HepG2 (cell line): ENCODE measurements around the gene KCNE2. TPM values are rescaled to one million over a fixed set of nuclear protein-coding genes. Genes with fewer than 3 reads are reported as not detected.

Experiments
- CHCHD3 ChIP-seq: sonication (generic); formaldehyde crosslinking; IDR thresholded peaks from 2 replicates; pipeline ENCODE4 v1.8.0; 2022; ENCODE audit warnings: mild to moderate bottlenecking, missing genetic modification reagents, moderate library complexity
- EP300 ChIP-seq, 3 experiments: sonication (generic) in 1 of 3; formaldehyde crosslinking in 1 of 3; IDR thresholded peaks; 2 replicates each; pipeline versions ENCODE4 v1.5.1 to v1.6.1; 2011 to 2020; ENCODE audit warnings: low read depth in 2 of 3, low read length in 2 of 3, borderline replicate concordance in 1 of 3, improper control_type of control experiment in 1 of 3, mild to moderate bottlenecking in 1 of 3, missing genetic modification reagents in 1 of 3, moderate library complexity in 1 of 3
- HNRNPK ChIP-seq: fragments of 200-400 bp; formaldehyde crosslinking; IDR thresholded peaks from 2 replicates; pipeline ENCODE4 v1.6.1; 2018; ENCODE audit warnings: low read length, low read depth, moderate library complexity, mild to moderate bottlenecking; ENCODE audit not compliant: poor library complexity, severe bottlenecking
- NR2C2 ChIP-seq: sonication (generic); formaldehyde crosslinking; IDR thresholded peaks from 2 replicates; pipeline ENCODE4 v1.4.0; 2020; ENCODE audit warnings: missing genetic modification reagents, mild to moderate bottlenecking, moderate library complexity, borderline replicate concordance
- POGZ ChIP-seq: sonication (generic); formaldehyde crosslinking; IDR thresholded peaks from 2 replicates; pipeline ENCODE4 v1.4.0; 2020; ENCODE audit warnings: mild to moderate bottlenecking, missing genetic modification reagents
- SATB2 ChIP-seq: sonication (generic); formaldehyde crosslinking; IDR thresholded peaks from 2 replicates; pipeline ENCODE4 v1.5.0; 2020; ENCODE audit warnings: missing genetic modification reagents
- THAP7 ChIP-seq: sonication (generic); formaldehyde crosslinking; IDR thresholded peaks from 2 replicates; pipeline ENCODE4 v1.8.1; 2023; ENCODE audit warnings: mild to moderate bottlenecking, missing genetic modification reagents
- ZBTB42 ChIP-seq: sonication (generic); formaldehyde crosslinking; IDR thresholded peaks from 2 replicates; pipeline ENCODE4 v1.5.0; 2020; ENCODE audit warnings: mild to moderate bottlenecking, missing genetic modification reagents
- ZFP36L1 ChIP-seq: sonication (generic); formaldehyde crosslinking; IDR thresholded peaks from 2 replicates; pipeline ENCODE4 v1.8.0; 2022; ENCODE audit warnings: mild to moderate bottlenecking, missing genetic modification reagents, moderate library complexity
- ZHX2 ChIP-seq, 2 experiments: sonication (generic) in 1 of 2; formaldehyde crosslinking in 1 of 2; IDR thresholded peaks; 2 replicates each; pipeline versions ENCODE4 v1.6.1 to v1.9.0; 2014 to 2022; ENCODE audit warnings: antibody characterized with exemption in 1 of 2, borderline replicate concordance in 1 of 2, inconsistent platforms in 1 of 2, low read depth in 1 of 2, missing genetic modification reagents in 1 of 2
- ZNF205 ChIP-seq: IDR thresholded peaks from 2 replicates; pipeline ENCODE4 v1.6.1; 2018; ENCODE audit warnings: missing biosample characterization, missing genetic modification reagents
- ZNF256 ChIP-seq: sonication (generic); formaldehyde crosslinking; conservative IDR thresholded peaks from 2 replicates; pipeline ENCODE4 v1.4.0; 2020; ENCODE audit warnings: missing genetic modification reagents
- ZNF484 ChIP-seq: sonication (generic); formaldehyde crosslinking; IDR thresholded peaks from 2 replicates; pipeline ENCODE4 v1.5.1; 2020; ENCODE audit warnings: mild to moderate bottlenecking, low read depth, missing genetic modification reagents, borderline replicate concordance
- ZNF558 ChIP-seq: sonication (generic); formaldehyde crosslinking; IDR thresholded peaks from 2 replicates; pipeline ENCODE4 v1.9.0; 2022; ENCODE audit warnings: mild to moderate bottlenecking, missing genetic modification reagents, borderline replicate concordance
- ZNF691 ChIP-seq: sonication (generic); formaldehyde crosslinking; IDR thresholded peaks from 2 replicates; pipeline ENCODE4 v1.4.0; 2020; ENCODE audit warnings: missing genetic modification reagents, low read depth, mild to moderate bottlenecking, borderline replicate concordance
- polyA plus RNA-seq, 8 experiments: library from polyadenylated mRNA; depleted of rRNA in 3 of 8; stranded (reverse) in 7 of 8; unstranded in 1 of 8; fragments of >200 nt; fragmentation: Illumina TruSeq in 4 of 8; extraction: Trizol in 4 of 8; gene quantifications; 2 replicates each; pipeline versions ENCODE4 v1.2.1 to v1.2.3, GENCODE V29; 2011 to 2016; ENCODE audit warnings: low read depth in 4 of 8, missing spikeins in 1 of 8, mixed read lengths in 1 of 8; ENCODE audit not compliant: insufficient read depth in 1 of 8
- total RNA-seq, 5 experiments: library from RNA; depleted of rRNA; stranded (reverse); fragments of >200 nt; fragmentation: Illumina TruSeq; extraction: Trizol; gene quantifications; 2 replicates each; pipeline ENCODE4 v1.2.3, GENCODE V29; 2016; ENCODE audit warnings: low read depth in 1 of 5
- TF ChIP-seq, protein P1 (sequence below): sonication (generic); formaldehyde crosslinking; IDR thresholded peaks from 2 replicates; pipeline ENCODE4 v1.4.0; 2020; ENCODE audit warnings: mild to moderate bottlenecking, missing genetic modification reagents
- TF ChIP-seq, protein P2 (sequence below): sonication (generic); formaldehyde crosslinking; conservative IDR thresholded peaks from 2 replicates; pipeline ENCODE4 v1.4.0; 2020; ENCODE audit warnings: missing genetic modification reagents

The KCNE2 gene
- total and polyA plus RNA-seq, 2 of the 13 experiments (the other 11 are each of a cell fraction or from before 2014, with no cell fraction given), result not detected

DNA sequence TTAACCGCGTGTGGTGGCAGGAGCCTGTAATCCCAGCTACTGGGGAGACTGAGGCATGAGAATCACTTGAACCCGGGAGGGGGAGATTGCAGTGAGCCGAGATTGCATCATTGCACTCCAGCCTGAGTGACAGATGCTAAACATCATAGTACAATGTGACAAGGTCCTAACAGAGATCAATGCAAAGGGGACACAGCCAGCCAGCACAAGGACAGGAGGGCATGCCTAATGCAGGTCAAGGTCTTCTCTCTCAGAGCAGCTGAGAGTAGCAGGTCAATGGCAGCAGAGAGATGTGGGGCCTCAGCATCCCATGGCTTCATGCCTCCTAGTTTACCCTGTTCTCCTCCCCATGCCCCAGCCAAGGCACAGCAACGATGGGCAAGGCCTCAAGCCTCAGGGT is 8.5 kb downstream of the KCNE2 start (continued):
- TF ChIP-seq, protein P1, sequence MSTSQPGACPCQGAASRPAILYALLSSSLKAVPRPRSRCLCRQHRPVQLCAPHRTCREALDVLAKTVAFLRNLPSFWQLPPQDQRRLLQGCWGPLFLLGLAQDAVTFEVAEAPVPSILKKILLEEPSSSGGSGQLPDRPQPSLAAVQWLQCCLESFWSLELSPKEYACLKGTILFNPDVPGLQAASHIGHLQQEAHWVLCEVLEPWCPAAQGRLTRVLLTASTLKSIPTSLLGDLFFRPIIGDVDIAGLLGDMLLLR, result no peak
- TF ChIP-seq ZNF691 (CRISPR knock-in tag) (peak; percentile 64; the same call in 1 of the 2 replicates), ZNF558 (no peak), THAP7 (CRISPR knock-in tag) (no peak), NR2C2 (CRISPR knock-in tag) (peak; percentile 92), ZFP36L1 (CRISPR knock-in tag) (no peak), HNRNPK (no peak), POGZ (CRISPR knock-in tag) (peak; percentile 85), EP300 (IDR thresholded peaks at IDR 0.05; ENCODE audit: low read depth in 2 of 2, low read length in 2 of 2) (peak in 1 of 2 experiments; percentile 56; a peak in 2 of 4 replicates), EP300 (CRISPR knock-in tag; IDR thresholded peaks at IDR 0.05; ENCODE audit: borderline replicate concordance) (no peak; the same call in 1 of the 2 replicates), ZNF484 (CRISPR knock-in tag) (no peak), ZNF256 (CRISPR knock-in tag) (no peak), ZHX2 (IDR thresholded peaks at IDR 0.05; ENCODE audit: low read depth) (no peak), ZHX2 (CRISPR knock-in tag; IDR thresholded peaks at IDR 0.05; ENCODE audit: borderline replicate concordance) (no peak), CHCHD3 (CRISPR knock-in tag) (no peak), ZBTB42 (CRISPR knock-in tag) (0 out of 2 replicates have a peak, but pooled peaks have one; percentile 54), SATB2 (CRISPR knock-in tag) (no peak), ZNF205 (CRISPR knock-in tag) (peak; percentile 48; the same call in 1 of the 2 replicates)
- TF ChIP-seq, protein P2, sequence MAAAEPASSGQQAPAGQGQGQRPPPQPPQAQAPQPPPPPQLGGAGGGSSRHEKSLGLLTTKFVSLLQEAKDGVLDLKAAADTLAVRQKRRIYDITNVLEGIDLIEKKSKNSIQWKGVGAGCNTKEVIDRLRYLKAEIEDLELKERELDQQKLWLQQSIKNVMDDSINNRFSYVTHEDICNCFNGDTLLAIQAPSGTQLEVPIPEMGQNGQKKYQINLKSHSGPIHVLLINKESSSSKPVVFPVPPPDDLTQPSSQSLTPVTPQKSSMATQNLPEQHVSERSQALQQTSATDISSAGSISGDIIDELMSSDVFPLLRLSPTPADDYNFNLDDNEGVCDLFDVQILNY (CRISPR knock-in tag), result no peak
